HL-60 (cell line): ENCODE data around the gene BHMT.

ENCODE experiments used
- DNase-seq, 2 experiments: peaks; one replicate each; pipeline ENCODE4 v3.0.0-alpha.2; 2010 to 2020; ENCODE audit warnings: low read depth in 1 of 2, low spot score in 1 of 2
- H3K27ac ChIP-seq: fragments of 250-450 bp; sonication (Bioruptor Pico); replicated peaks from 2 replicates; pipeline ENCODE4 v1.5.1; 2020; ENCODE audit warnings: mild to moderate bottlenecking, moderate library complexity
- H3K27me3 ChIP-seq: fragments of 250-450 bp; sonication (Bioruptor Pico); 2 replicates; pipeline ENCODE4 v1.5.1; 2021; ENCODE audit warnings: mild to moderate bottlenecking, moderate library complexity; ENCODE audit not compliant: insufficient read depth, poor library complexity, severe bottlenecking
- H3K4me3 ChIP-seq: replicated peaks from 2 replicates; pipeline ENCODE4 v1.5.1; 2011; ENCODE audit warnings: mild to moderate bottlenecking, control low read depth, low read length; ENCODE audit not compliant: insufficient read depth
- CTCF ChIP-seq: IDR thresholded peaks from one replicate; pipeline ENCODE4 v1.5.1; 2011; ENCODE audit warnings: low read length, control low read depth, inconsistent platforms; ENCODE audit not compliant: insufficient read depth
- GABPA ChIP-seq: IDR thresholded peaks from 2 replicates; pipeline ENCODE4 v1.6.1; 2012; ENCODE audit warnings: low read depth
- POLR2AphosphoS5 ChIP-seq: IDR thresholded peaks from 2 replicates; pipeline ENCODE4 v1.6.1; 2012; ENCODE audit warnings: low read depth
- REST ChIP-seq: IDR thresholded peaks from 2 replicates; pipeline ENCODE4 v1.6.1; 2012; ENCODE audit warnings: low read depth; ENCODE audit not compliant: insufficient replicate concordance
- SPI1 ChIP-seq: IDR thresholded peaks from 2 replicates; pipeline ENCODE4 v1.6.1; 2012; ENCODE audit warnings: low read depth, mild to moderate bottlenecking, borderline replicate concordance

The BHMT gene

GRCh38 chr5:79147076-79147475, 35.5 kb downstream of the BHMT start:
- no peak overlapping the region for H3K4me3 ChIP-seq
- TF ChIP-seq REST (no peak), GABPA (no peak), CTCF (no peak), SPI1 (no peak), POLR2AphosphoS5 (no peak)
- DNase-seq = no peak
- H3K27ac ChIP-seq = no peak overlapping the region
- no peaks in the 10 kb centered on the region for H3K27me3 ChIP-seq

GRCh38 chr5:79149433-79149832, 37.8 kb downstream of the BHMT start:
- Histone ChIP-seq H3K27me3 (no peaks in the 10 kb centered on the region), H3K27ac (no peak overlapping the region), H3K4me3 (no peak overlapping the region)
- no peak for TF ChIP-seq GABPA
- TF ChIP-seq SPI1 = no peak
- no peak for TF ChIP-seq REST
- TF ChIP-seq CTCF = no peak
- no peak for TF ChIP-seq POLR2AphosphoS5
- DNase-seq = no peak

- DNase-seq = no peak
- TF ChIP-seq REST = no peak
- TF ChIP-seq CTCF = no peak
- no peak for TF ChIP-seq POLR2AphosphoS5
- no peak for TF ChIP-seq GABPA
- no peak for TF ChIP-seq SPI1
- Histone ChIP-seq H3K27me3 (no peaks in the 10 kb centered on the region), H3K27ac (no peak overlapping the region), H3K4me3 (no peak overlapping the region)
Observed at GRCh38 chr5:79151942-79152671, 40.5 kb downstream of the BHMT start.
